Esophagus muscularis mucosa (tissue), 4 donors: Measurements from ENCODE around the gene TAF1C. TPM values are rescaled to one million over a fixed set of nuclear protein-coding genes. Genes with fewer than 3 reads are reported as not detected.
A peak's percentile ranks its signal among the peaks of the same experiment; 100 is the strongest.

Source experiments
- DNase-seq: peaks from one replicate; pipeline ENCODE4 v3.0.0-alpha.2; 2017; ENCODE audit errors: extremely low spot score
- H3K27ac ChIP-seq, 4 donors: fragments of 200-600 bp; sonication (generic); replicated peaks in 1 of 4; 1 replicate in 3 of 4; 2 replicates in 1 of 4; pipeline ENCODE4 v1.5.1; 2016 to 2019; ENCODE audit warnings: mild to moderate bottlenecking in 1 of 4
- H3K27me3 ChIP-seq, 4 donors: fragments of 200-600 bp; sonication (generic); one replicate each; pipeline versions ENCODE4 v1.5.1 to v1.6.0; 2016 to 2019
- H3K36me3 ChIP-seq, 4 donors: fragments of 200-600 bp; sonication (generic); one replicate each; pipeline ENCODE4 v1.5.1; 2016 to 2019
- H3K4me1 ChIP-seq, 4 donors: fragments of 200-600 bp; sonication (generic); one replicate each; pipeline ENCODE4 v1.5.1; 2016 to 2019
- H3K4me3 ChIP-seq, 4 donors: fragments of 200-600 bp; sonication (generic); 1 replicate in 2 of 4; 2 replicates in 2 of 4; pipeline ENCODE4 v1.5.1; 2016 to 2019; ENCODE audit warnings: mild to moderate bottlenecking in 4 of 4, moderate library complexity in 1 of 4
- H3K9me3 ChIP-seq, 4 donors: fragments of 200-600 bp; sonication (generic); 1 replicate in 3 of 4; 2 replicates in 1 of 4; pipeline ENCODE4 v1.5.1; 2016 to 2019
- EP300 ChIP-seq: sonication (generic); formaldehyde crosslinking; IDR thresholded peaks from one replicate; pipeline ENCODE4 v1.6.1; 2017; ENCODE audit warnings: antibody characterized with exemption
- POLR2A ChIP-seq: fragments of 450-650 bp; IDR thresholded peaks from one replicate; pipeline ENCODE4 v1.6.1; 2017; ENCODE audit warnings: antibody characterized with exemption, moderate library complexity, mild to moderate bottlenecking, low read depth
- POLR2AphosphoS5 ChIP-seq, 2 donors: sonication (generic); formaldehyde crosslinking; IDR thresholded peaks; one replicate each; pipeline ENCODE4 v1.6.1; 2017; ENCODE audit warnings: antibody characterized with exemption in 2 of 2
- WGBS: methylation state at CpG from one replicate; pipeline ENCODE4 v1.1.5; 2018; 5-methylcytosine and 5-hydroxymethylcytosine counted together
- intact Hi-C: fragments of 100-400 bp; cut with DNase I; formaldehyde crosslinking; loops from one replicate; pipeline ENCODE4 v1.15.1; 2023
- total RNA-seq, 4 donors: library from RNA; depleted of rRNA; stranded (reverse); fragments of >200 nt; gene quantifications; one replicate each; pipeline versions ENCODE4 v1.1.0 to v1.2.1, GENCODE V29; 2016
- TF ChIP-seq, protein P1 (sequence below), 3 experiments: fragments of 200-600 bp in 2 of 3; fragments of 450-650 bp in 1 of 3; sonication (generic) in 2 of 3; IDR thresholded peaks; one replicate each; pipeline ENCODE4 v1.5.1; 2017 to 2019; ENCODE audit warnings: antibody characterized with exemption in 3 of 3, mild to moderate bottlenecking in 2 of 3, moderate library complexity in 1 of 3

TAF1C gene
- total RNA-seq, 4 donors from 2014 or later, result 15.6 to 39.6 (median 21.8) TPM

DNA sequence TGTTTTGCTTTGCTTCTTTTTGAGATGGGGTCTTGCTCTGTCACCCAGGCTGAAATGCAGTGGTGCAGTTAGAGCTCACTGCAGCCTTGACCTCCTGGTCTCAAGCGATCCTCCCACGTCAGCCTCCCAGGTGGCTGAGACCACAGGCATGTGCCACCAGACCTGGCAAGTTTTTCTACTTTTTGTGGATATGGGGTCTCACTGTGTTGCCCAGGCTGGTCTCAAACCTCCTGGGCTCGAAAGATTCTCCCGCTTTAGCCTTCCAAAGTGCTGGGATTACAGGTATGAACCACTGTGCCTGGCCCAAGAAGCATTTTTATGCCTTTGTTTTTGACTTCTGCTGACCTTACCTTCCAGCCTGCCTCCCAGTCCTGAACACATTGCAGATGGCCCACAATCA, 31.6 kb downstream of the TAF1C start:
- WGBS, result 100% methylated on average over 3 of the region's 4 CpGs
- H3K4me1 ChIP-seq, result no peaks in the 10 kb centered on the region
- H3K27ac ChIP-seq, result no peak overlapping the region
- no peaks in the 10 kb centered on the region for H3K9me3 ChIP-seq
- TF ChIP-seq EP300 (no peak), POLR2AphosphoS5 (IDR thresholded peaks at IDR 0.05) (no peak)
- TF ChIP-seq, protein P1, sequence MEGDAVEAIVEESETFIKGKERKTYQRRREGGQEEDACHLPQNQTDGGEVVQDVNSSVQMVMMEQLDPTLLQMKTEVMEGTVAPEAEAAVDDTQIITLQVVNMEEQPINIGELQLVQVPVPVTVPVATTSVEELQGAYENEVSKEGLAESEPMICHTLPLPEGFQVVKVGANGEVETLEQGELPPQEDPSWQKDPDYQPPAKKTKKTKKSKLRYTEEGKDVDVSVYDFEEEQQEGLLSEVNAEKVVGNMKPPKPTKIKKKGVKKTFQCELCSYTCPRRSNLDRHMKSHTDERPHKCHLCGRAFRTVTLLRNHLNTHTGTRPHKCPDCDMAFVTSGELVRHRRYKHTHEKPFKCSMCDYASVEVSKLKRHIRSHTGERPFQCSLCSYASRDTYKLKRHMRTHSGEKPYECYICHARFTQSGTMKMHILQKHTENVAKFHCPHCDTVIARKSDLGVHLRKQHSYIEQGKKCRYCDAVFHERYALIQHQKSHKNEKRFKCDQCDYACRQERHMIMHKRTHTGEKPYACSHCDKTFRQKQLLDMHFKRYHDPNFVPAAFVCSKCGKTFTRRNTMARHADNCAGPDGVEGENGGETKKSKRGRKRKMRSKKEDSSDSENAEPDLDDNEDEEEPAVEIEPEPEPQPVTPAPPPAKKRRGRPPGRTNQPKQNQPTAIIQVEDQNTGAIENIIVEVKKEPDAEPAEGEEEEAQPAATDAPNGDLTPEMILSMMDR (IDR thresholded peaks at IDR 0.05), result no peak
- H3K4me3 ChIP-seq, result no peak overlapping the region
- intact Hi-C loops, result no loop called here
- no peak for DNase-seq
- peaks cover 0 to 19% (median 2%) of the 10 kb centered on the region in 4 donors for H3K27me3 ChIP-seq
- no peaks in the 10 kb centered on the region for H3K36me3 ChIP-seq

DNA sequence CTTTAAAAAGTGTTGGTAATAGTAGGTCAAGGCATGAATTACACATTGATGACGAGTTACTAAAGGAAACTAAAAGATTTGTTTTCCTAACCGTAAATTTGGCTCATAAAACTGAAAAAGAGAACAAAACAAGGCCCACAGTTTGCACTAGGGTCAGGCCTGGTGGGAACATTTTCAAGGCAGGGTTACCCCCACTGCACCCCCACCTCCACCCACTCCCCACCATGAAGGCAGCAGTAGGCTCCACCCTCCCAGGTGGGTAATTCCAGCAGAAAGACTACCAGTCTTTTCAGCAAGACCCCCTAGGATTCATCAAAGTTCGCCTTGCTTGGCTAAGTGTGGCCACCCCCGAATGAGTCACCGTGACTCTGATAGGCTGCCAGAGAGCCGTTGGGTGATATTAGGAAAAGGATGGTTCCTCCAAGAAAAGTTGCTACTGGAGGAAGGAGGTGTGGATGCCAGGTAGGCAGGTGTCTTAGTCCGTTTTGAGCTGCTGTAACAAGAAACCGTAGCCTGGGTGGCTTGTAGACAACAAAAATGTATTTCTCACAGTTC, 33.1 kb downstream of the TAF1C start:
- TF ChIP-seq EP300 (no peak), POLR2A (no peak), POLR2AphosphoS5 (IDR thresholded peaks at IDR 0.05) (no peak)
- TF ChIP-seq, protein P1 (IDR thresholded peaks at IDR 0.05), result no peak
- H3K4me3 ChIP-seq, result no peak overlapping the region
- 67% methylated on average over 8 of the region's 8 CpGs for WGBS
- no peak for DNase-seq
- H3K36me3 ChIP-seq, result no peaks in the 10 kb centered on the region
- intact Hi-C loops, result no loop called here
- H3K27me3 ChIP-seq, result peaks cover 0 to 14% (median 0%) of the 10 kb centered on the region in 4 donors
- H3K9me3 ChIP-seq, result no peaks in the 10 kb centered on the region
- no peak overlapping the region for H3K27ac ChIP-seq
- no peaks in the 10 kb centered on the region for H3K4me1 ChIP-seq

DNA sequence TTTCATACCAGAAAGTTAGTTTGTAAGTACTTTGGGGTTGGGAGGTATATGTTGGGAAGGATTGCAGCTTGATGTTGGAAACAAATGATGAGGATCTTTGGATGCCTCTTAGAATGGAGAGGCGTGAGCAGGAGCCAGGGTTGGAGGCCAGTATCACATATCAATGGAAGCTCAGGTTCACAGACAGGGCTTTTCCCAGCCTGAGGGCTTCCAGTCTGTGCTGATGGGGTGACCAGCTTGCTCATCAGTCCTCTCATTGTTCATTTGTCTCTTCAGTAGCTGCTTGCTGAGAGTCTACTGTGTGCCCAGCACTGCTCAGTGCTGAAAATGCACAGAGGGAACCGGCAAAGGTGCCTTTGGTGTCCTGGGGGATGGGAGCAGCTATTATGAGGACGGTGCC, 35.9 kb downstream of the TAF1C start:
- no peak for DNase-seq
- no peaks in the 10 kb centered on the region for H3K9me3 ChIP-seq
- no peak for TF ChIP-seq POLR2A
- TF ChIP-seq, protein P1 (IDR thresholded peaks at IDR 0.05), result no peak
- no peak for TF ChIP-seq POLR2AphosphoS5 (IDR thresholded peaks at IDR 0.05)
- TF ChIP-seq EP300, result no peak
- peaks cover 0 to under 1% (median under 1%) of the 10 kb centered on the region in 4 donors for H3K4me1 ChIP-seq
- H3K4me3 ChIP-seq, result no peak overlapping the region
- 83% methylated on average over 3 of the region's 3 CpGs for WGBS
- no peak overlapping the region for H3K27ac ChIP-seq
- peaks cover 0 to 9% (median 0%) of the 10 kb centered on the region in 4 donors for H3K27me3 ChIP-seq
- intact Hi-C loops, result no loop called here
- H3K36me3 ChIP-seq, result no peaks in the 10 kb centered on the region

DNA sequence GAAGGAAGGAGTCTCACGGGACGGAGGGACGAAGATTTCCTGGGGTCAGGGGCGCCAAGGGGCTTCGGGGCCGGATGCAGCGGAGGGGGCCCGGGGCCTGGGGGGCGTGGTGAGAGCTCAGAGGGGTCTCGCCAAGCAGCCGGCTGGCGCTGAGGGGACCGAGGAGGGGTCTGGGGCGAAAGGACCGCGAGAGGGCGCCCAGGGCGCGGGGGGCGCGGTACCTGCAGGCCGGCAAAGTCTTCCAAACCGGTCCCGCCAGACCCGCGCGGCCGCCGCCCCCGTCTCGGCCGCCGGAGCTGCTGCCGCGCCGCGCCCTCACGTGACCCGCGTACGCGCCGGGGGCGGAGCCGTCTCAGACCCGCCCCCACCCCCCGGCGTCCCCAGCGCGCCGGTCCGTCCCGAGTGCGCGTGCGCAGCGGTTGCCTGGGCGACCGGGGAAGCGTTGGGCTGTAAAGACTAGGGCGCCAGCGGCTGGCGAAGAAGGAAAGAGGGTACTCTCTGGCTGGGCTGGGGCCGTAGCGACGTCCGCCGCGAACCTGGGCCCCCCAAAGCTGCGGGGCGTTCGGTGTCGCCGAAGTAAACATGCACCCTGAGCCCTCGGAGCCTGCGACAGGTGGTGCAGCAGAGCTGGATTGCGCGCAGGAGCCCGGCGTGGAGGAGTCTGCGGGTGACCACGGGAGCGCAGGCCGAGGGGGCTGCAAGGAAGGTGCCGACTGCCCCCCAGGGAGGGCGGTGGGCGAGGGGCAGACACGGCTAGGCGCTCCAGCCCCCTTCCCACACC, 41.8 kb downstream of the TAF1C start, which contains the start of the genes DNAAF1 and HSDL1:
DNAAF1 (plus strand) TSS at position 450 of the 781 bp plus-strand sequence; CDS start at position 583, 133 bp downstream.
HSDL1 (minus strand) TSS at position 319 of the 781 bp plus-strand sequence. CDS start 13,856 bp downstream, outside the sequence.
- H3K36me3 ChIP-seq, result no peaks in the 10 kb centered on the region
- 0% methylated on average over 5 of the region's 89 CpGs for WGBS
- intact Hi-C loops, result no loop called here
- peak within 1 kb of the TSS; percentile 65 to 84 (median 75) for H3K27ac ChIP-seq
- H3K9me3 ChIP-seq, result no peaks in the 10 kb centered on the region
- H3K27me3 ChIP-seq, result no peaks in the 10 kb centered on the region
- H3K4me3 ChIP-seq, result peak within 1 kb of the TSS; percentile 88 to 99 (median 96)
- TF ChIP-seq, protein P1 (IDR thresholded peaks at IDR 0.05), result no peak
- peak; percentile 23 to 53 for TF ChIP-seq POLR2AphosphoS5 (IDR thresholded peaks at IDR 0.05)
- peak; percentile 94 for DNase-seq
- peaks cover 0 to 21% (median 18%) of the 10 kb centered on the region in 4 donors for H3K4me1 ChIP-seq
